Sigmoid colon (tissue), 7 donors: ENCODE data around the gene PRSS8. TPM values are rescaled to one million over a fixed set of nuclear protein-coding genes. Genes with fewer than 3 reads are reported as not detected.
A peak's percentile ranks its signal among the peaks of the same experiment; 100 is the strongest.

Experiments
- DNase-seq: peaks from one replicate; pipeline ENCODE4 v3.0.0-alpha.2; 2019
- H3K27ac ChIP-seq, 4 donors: fragments of 200-600 bp; sonication (generic); one replicate each; pipeline ENCODE4 v1.5.1; 2016 to 2019; ENCODE audit warnings: mild to moderate bottlenecking in 1 of 4
- H3K27me3 ChIP-seq, 3 donors: fragments of 200-600 bp; sonication (generic); one replicate each; pipeline ENCODE4 v1.5.1; 2019; ENCODE audit warnings: mild to moderate bottlenecking in 1 of 3
- H3K36me3 ChIP-seq, 4 donors: fragments of 200-600 bp; sonication (generic); one replicate each; pipeline ENCODE4 v1.5.1; 2016 to 2019
- H3K4me1 ChIP-seq, 4 donors: fragments of 200-600 bp; sonication (generic); one replicate each; pipeline ENCODE4 v1.5.1; 2017 to 2019
- H3K4me3 ChIP-seq, 4 donors: fragments of 200-600 bp; sonication (generic); one replicate each; pipeline ENCODE4 v1.5.1; 2017 to 2019; ENCODE audit warnings: mild to moderate bottlenecking in 2 of 4, moderate library complexity in 1 of 4
- H3K9me3 ChIP-seq, 4 donors: fragments of 200-600 bp in 3 of 4; sonication (generic) in 3 of 4; one replicate each; pipeline versions ENCODE4 v1.5.1 to v1.6.1; 2013 to 2019
- EP300 ChIP-seq, 4 donors: sonication (generic); formaldehyde crosslinking; IDR thresholded peaks; one replicate each; pipeline ENCODE4 v1.6.1; 2017; ENCODE audit warnings: antibody characterized with exemption in 4 of 4
- POLR2A ChIP-seq, 2 donors: fragments of 450-650 bp; IDR thresholded peaks; one replicate each; pipeline ENCODE4 v1.6.1; 2016; ENCODE audit warnings: antibody characterized with exemption in 2 of 2, mild to moderate bottlenecking in 2 of 2, moderate library complexity in 2 of 2
- POLR2AphosphoS5 ChIP-seq, 4 donors: sonication (generic); formaldehyde crosslinking; IDR thresholded peaks; one replicate each; pipeline ENCODE4 v1.6.1; 2017; ENCODE audit warnings: antibody characterized with exemption in 4 of 4
- WGBS, 2 donors: extraction: QIAGEN DNeasy Blood & Tissue Kit; methylation state at CpG; one replicate each; pipeline ENCODE4 v1.1.7; 2013; 5-methylcytosine and 5-hydroxymethylcytosine counted together
- intact Hi-C: fragments of 100-400 bp; cut with DNase I; formaldehyde crosslinking; loops from one replicate; pipeline ENCODE4 v1.15.1; 2023
- polyA plus RNA-seq, 3 donors: library from polyadenylated mRNA; stranded (reverse); fragments of 200-250 nt; gene quantifications; one replicate each; pipeline ENCODE4 v1.2.3, GENCODE V29; 2013
- total RNA-seq, 4 donors: library from RNA; depleted of rRNA; stranded (reverse); fragments of >200 nt; gene quantifications; one replicate each; pipeline ENCODE4 v1.1.0, GENCODE V29; 2016
- TF ChIP-seq, protein P1 (sequence below), 4 experiments: fragments of 450-650 bp in 3 of 4; fragments of 200-600 bp in 1 of 4; IDR thresholded peaks; one replicate each; pipeline ENCODE4 v1.5.1; 2016 to 2019; ENCODE audit warnings: antibody characterized with exemption in 4 of 4, mild to moderate bottlenecking in 3 of 4, moderate library complexity in 2 of 4
- donor health status: healthy with polysubstance abuse.
- donor health status: Bipolar disorder and iron deficiency.
- donor health status: healthy.

PRSS8 gene
- total and polyA plus RNA-seq, 7 donors, result 0.16 to 342 (median 28.9) TPM; not detected in 1

- intact Hi-C loops, result no loop called here
- Histone ChIP-seq H3K4me1 (peaks cover 0 to 4% (median 1%) of the 10 kb centered on the region in 4 donors), H3K4me3 (no peak overlapping the region), H3K27me3 (no peaks in the 10 kb centered on the region), H3K27ac (no peak overlapping the region), H3K36me3 (no peaks in the 10 kb centered on the region), H3K9me3 (no peaks in the 10 kb centered on the region)
- WGBS, 2 donors, result 58 to 71% methylated on average over 4 of the region's 4 CpGs
- DNase-seq, result no peak
- TF ChIP-seq POLR2A (IDR thresholded peaks at IDR 0.05) (no peak), EP300 (IDR thresholded peaks at IDR 0.05) (no peak), POLR2AphosphoS5 (IDR thresholded peaks at IDR 0.05) (no peak)
- TF ChIP-seq, protein P1, sequence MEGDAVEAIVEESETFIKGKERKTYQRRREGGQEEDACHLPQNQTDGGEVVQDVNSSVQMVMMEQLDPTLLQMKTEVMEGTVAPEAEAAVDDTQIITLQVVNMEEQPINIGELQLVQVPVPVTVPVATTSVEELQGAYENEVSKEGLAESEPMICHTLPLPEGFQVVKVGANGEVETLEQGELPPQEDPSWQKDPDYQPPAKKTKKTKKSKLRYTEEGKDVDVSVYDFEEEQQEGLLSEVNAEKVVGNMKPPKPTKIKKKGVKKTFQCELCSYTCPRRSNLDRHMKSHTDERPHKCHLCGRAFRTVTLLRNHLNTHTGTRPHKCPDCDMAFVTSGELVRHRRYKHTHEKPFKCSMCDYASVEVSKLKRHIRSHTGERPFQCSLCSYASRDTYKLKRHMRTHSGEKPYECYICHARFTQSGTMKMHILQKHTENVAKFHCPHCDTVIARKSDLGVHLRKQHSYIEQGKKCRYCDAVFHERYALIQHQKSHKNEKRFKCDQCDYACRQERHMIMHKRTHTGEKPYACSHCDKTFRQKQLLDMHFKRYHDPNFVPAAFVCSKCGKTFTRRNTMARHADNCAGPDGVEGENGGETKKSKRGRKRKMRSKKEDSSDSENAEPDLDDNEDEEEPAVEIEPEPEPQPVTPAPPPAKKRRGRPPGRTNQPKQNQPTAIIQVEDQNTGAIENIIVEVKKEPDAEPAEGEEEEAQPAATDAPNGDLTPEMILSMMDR (IDR thresholded peaks at IDR 0.05), result no peak
Observed at GRCh38 chr16:31099860-31100638, 35.5 kb downstream of the PRSS8 start.

DNA sequence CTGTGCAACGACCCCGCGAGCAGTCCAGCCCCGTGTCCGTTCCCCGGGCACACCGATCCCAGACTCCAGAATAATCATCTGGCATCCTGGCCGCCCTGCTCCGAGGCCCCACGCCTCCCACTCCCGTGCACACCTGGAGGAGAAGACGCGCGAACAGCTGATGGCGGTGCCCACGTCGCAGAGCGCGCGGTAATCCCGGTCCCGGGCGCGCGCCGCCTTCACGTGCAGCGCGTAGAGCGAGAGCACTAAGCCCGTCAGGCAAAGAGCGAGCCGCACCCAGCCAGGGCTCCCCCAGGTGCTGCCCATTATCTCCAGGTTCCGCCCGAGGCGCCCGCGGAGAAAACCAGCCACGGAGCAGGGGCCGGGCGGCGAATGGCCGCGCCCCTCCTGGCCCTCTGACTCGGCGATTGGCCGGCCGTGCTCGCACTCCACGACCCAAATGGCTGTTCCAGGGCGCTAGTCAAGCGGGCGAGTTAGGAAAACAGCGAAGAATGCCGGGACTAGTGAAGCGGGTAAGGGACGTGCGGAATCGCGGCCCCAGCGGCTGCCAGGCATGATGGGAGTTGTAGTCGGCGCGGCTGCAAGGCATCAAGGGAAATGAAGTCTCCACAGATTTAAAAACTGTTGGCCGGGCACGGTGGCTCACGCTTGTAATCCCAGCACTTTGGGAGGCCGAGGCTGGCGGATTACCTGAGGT is 41.0 kb downstream of the PRSS8 start, which contains the start of gene VKORC1:
TSS of gene VKORC1 (minus strand) at position 374 of the 697 bp plus-strand sequence. CDS start at position 306, 68 bp downstream.
- peaks cover 0 to 16% (median 9%) of the 10 kb centered on the region in 4 donors for H3K36me3 ChIP-seq
- intact Hi-C loops, result no loop called here
- WGBS, 2 donors, result 0% methylated on average over 69 of the region's 69 CpGs
- H3K9me3 ChIP-seq, result no peaks in the 10 kb centered on the region
- H3K27me3 ChIP-seq, result no peaks in the 10 kb centered on the region
- H3K4me3 ChIP-seq, result peak within 1 kb of the TSS; percentile 74 to 93 (median 81)
- peak within 1 kb of the TSS; percentile 86 to 95 (median 94) for H3K27ac ChIP-seq
- H3K4me1 ChIP-seq, result peaks cover 0 to 23% (median 16%) of the 10 kb centered on the region in 4 donors
- TF ChIP-seq EP300 (IDR thresholded peaks at IDR 0.05) (no peak), POLR2A (IDR thresholded peaks at IDR 0.05) (peak in 1 of 2 donors; percentile 23), POLR2AphosphoS5 (IDR thresholded peaks at IDR 0.05) (peak; percentile 74 to 92 (median 82))
- DNase-seq, result peak; percentile 98

GRCh38 chr16:31094088-31094423 is 41.5 kb downstream of the PRSS8 start:
- Histone ChIP-seq H3K4me3 (peak overlapping the region; percentile 74 to 93 (median 81)), H3K9me3 (no peaks in the 10 kb centered on the region), H3K27me3 (no peaks in the 10 kb centered on the region), H3K36me3 (peaks cover 4 to 20% (median 9%) of the 10 kb centered on the region in 4 donors), H3K4me1 (peaks cover 0 to 23% (median 16%) of the 10 kb centered on the region in 4 donors), H3K27ac (peak overlapping the region; percentile 86 to 95 (median 94))
- DNase-seq, result no peak
- WGBS, 2 donors, result 1% methylated on average over 20 of the region's 20 CpGs
- intact Hi-C loops, result no loop called here
- TF ChIP-seq EP300 (IDR thresholded peaks at IDR 0.05) (no peak), POLR2A (IDR thresholded peaks at IDR 0.05) (no peak), POLR2AphosphoS5 (IDR thresholded peaks at IDR 0.05) (no peak)
- TF ChIP-seq, protein P1 (IDR thresholded peaks at IDR 0.05), result no peak

DNA sequence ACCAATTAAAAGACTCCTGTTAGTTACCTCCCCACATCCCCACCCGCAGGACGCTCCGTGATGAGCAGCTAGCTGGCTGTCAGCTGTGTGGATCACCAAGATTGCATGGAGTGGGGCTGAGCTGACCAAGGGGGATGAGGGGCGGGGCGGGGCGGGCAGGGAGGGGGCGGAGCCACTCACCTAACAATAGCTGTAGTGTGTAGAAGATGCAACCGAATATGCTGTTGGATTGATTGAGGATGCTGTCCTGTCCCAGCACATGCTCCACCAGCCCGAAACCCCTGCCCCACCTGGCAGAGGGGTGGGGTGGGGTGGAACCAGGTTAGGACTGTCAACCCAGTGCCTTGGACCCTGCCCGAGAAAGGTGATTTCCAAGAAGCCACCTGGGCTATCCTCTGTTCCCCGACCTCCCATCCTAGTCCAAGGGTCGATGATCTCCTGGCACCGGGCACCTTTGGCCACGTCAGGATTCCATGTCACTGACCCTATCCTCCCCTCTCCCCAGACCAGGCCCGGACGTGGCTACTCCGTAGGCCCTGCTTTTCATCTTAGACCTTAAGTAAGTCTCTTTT is 42.3 kb downstream of the PRSS8 start:
- Histone ChIP-seq H3K4me3 (peak overlapping the region; percentile 74 to 93 (median 81)), H3K27me3 (no peaks in the 10 kb centered on the region), H3K4me1 (peaks cover 0 to 23% (median 16%) of the 10 kb centered on the region in 4 donors), H3K36me3 (peaks cover 7 to 24% (median 10%) of the 10 kb centered on the region in 4 donors), H3K27ac (peak overlapping the region; percentile 86 to 95 (median 94)), H3K9me3 (no peaks in the 10 kb centered on the region)
- intact Hi-C loops, result no loop called here
- no peak for TF ChIP-seq EP300 (IDR thresholded peaks at IDR 0.05)
- no peak for DNase-seq
- WGBS, 2 donors, result 29 to 57% methylated on average over 17 of the region's 17 CpGs

DNA sequence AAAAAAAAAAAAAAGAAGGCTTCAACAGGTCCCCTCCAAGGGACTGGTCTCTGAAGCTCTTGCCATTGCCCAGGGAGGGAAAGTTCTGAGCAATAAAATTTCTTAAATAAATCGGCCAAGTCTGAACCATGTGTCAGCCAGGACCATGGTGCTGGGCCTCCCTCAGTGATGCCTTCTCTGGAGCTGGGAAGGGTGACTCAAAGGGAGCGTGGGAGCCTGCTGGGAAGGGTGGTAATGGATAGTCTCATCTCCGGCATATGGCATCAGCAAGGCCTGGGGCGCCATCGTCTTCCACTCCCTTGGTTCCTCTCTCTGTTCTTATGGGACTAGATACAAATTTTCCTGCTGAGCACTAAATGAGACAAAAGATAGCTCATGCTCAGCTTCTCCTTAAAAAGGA is 43.2 kb downstream of the PRSS8 start:
- Histone ChIP-seq H3K36me3 (peaks cover 7 to 33% (median 10%) of the 10 kb centered on the region in 4 donors), H3K27ac (peak overlapping the region in 1 of 4 donors; percentile 2), H3K27me3 (no peaks in the 10 kb centered on the region), H3K4me3 (no peak overlapping the region), H3K4me1 (peaks cover 0 to 23% (median 16%) of the 10 kb centered on the region in 4 donors), H3K9me3 (no peaks in the 10 kb centered on the region)
- no peak for TF ChIP-seq POLR2AphosphoS5 (IDR thresholded peaks at IDR 0.05)
- no peak for TF ChIP-seq POLR2A (IDR thresholded peaks at IDR 0.05)
- TF ChIP-seq, protein P1 (IDR thresholded peaks at IDR 0.05), result no peak
- no peak for TF ChIP-seq EP300 (IDR thresholded peaks at IDR 0.05)
- DNase-seq, result no peak
- WGBS, 2 donors, result 96 to 97% methylated on average over 5 of the region's 5 CpGs
- intact Hi-C loops, result no loop called here
